Stimulated activated CD8-positive, alpha-beta memory T cell treated with anti-CD3 and anti-CD28 coated beads, Interleukin-4, amount 100 ng/mL, for 4 hours (primary cell): ENCODE results near the gene ASS1.

Experiments used
- DNase-seq, 2 donors: peaks; one replicate each; pipeline ENCODE4 v3.0.0-alpha.2; 2020; ENCODE audit warnings: low read depth in 2 of 2, low spot score in 1 of 2

Gene ASS1

DNA sequence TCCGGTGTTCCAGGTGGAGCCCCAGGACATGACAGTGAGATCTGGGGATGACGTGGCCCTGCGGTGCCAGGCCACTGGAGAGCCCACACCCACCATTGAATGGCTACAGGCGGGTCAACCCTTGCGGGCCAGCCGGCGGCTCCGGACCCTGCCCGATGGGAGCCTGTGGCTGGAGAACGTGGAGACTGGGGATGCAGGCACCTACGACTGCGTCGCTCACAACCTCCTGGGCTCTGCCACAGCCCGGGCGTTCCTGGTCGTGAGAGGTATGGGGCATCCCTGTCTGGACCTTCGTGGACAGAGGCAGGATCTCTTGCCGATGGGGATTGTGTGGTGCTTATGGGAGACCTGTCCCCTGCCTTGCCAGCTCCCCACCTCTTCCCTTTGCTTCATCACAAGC is 26.0 kb upstream of the ASS1 start:
- DNase-seq: no peak

DNA sequence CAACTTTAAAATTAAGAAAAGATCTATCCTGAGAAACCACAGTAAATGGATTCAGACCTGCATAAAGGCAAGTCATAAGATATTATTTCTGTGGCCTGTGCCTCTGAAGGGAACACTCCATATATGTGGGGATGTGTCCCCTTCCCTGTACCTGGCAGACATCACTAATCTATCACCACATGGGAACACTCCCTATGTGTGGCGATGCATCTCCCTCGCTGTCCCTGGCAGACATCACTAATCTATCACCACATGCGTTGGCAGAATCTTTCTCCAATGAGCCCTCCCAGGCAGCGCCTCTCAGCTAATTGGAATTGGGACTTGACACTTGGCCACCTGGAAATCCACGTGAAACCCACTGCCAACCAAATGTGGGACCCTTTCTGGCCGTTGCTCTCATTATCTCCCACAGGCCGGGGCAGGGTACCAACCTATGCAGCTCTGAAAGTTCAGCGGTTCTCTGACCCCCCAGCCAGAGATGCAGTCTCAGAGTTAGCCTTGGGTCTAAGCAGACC is 25.2 kb upstream of the ASS1 start:
- DNase-seq: no peak

DNA sequence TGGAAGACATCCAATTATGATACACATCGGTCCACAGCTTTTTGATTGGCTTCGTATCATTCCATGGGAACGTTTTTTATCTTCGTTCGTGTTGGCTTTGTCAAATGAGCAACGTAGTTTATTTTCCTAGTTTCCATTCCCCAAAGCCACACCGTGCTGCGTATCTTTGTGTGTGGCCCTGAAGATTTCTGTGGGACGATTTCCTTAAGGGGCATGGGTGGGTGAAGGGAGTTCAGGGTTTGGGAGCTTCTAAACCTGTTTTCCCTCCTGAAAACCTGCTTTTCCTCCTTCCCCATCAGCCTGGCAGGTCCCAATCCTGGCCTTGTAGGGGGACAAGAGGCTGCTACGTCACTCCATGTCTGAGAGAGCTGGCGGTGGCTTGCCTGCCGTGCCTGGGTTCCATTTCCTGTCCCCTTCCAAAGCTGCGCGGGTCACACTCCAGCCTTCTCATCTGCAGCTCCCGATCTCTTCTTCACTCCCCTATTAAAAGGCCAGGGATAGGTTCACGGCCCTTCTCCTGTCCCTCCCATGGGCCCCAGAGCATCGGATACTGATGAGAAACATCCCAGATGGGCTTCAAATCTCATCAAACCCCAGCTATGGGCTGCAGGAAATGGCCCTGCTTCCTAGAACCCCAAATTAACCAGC is 23.5 kb upstream of the ASS1 start:
- DNase-seq: no peak

DNA sequence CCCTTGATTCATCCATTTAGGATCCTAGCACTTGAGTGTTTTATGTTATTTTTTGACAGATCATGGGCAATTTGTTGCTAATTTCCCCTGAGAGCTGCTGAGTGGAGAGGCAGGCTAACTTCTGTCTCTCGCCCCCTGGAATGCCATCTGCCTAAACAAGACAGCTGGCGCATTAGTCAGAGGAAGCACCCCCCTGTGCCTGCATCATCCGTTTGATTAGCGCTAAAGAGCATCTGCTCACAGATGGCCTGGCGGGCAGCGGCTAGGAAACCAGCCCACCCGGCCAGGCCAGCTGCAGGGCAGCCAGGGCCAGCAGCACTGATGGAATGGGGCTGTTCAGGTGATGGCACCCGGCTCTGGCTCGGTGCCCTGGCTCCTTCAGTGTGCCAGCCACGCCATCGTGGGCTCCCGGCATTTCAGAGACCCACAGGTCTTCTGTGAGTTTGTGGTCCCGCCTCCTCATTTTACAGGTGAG is 22.9 kb upstream of the ASS1 start:
- DNase-seq: no peak

DNA sequence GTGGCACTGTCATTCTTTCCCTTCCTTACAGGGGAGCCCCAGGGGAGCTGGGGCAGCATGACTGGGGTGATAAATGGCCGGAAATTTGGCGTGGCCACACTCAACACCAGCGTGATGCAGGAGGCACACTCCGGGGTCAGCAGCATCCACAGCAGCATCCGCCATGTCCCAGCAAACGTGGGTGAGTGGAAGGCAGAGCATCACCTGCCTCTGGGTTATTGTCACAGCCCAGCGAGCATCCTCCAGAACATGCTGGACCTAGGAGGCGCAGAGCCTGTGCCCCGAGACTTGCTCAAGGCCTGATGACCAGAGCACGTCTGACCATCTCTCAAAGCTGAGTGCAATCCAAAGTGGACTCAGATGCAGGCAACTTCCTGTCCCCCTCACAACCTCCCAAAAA is 22.2 kb upstream of the ASS1 start:
- no peak for DNase-seq

DNA sequence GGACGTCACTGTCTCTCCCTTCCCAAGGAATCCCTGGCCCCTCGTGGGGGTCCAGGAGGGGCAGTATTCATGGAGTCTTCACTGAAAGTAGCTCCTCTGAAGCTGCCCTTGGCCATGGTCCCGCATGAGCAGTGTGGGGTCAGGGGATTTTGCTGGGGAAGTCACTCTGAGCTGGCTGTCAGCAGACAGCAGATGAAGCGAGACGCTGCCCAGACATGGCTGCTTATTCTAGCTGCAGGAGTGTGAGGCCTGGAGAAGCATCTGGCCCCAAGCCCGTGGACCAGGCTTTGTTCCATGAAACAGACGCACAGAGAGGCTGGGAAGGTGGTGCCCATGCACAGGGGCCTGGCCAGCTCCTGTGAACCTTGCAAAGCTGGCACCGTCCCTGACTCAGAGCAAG is 21.5 kb upstream of the ASS1 start:
- DNase-seq: no peak

DNA sequence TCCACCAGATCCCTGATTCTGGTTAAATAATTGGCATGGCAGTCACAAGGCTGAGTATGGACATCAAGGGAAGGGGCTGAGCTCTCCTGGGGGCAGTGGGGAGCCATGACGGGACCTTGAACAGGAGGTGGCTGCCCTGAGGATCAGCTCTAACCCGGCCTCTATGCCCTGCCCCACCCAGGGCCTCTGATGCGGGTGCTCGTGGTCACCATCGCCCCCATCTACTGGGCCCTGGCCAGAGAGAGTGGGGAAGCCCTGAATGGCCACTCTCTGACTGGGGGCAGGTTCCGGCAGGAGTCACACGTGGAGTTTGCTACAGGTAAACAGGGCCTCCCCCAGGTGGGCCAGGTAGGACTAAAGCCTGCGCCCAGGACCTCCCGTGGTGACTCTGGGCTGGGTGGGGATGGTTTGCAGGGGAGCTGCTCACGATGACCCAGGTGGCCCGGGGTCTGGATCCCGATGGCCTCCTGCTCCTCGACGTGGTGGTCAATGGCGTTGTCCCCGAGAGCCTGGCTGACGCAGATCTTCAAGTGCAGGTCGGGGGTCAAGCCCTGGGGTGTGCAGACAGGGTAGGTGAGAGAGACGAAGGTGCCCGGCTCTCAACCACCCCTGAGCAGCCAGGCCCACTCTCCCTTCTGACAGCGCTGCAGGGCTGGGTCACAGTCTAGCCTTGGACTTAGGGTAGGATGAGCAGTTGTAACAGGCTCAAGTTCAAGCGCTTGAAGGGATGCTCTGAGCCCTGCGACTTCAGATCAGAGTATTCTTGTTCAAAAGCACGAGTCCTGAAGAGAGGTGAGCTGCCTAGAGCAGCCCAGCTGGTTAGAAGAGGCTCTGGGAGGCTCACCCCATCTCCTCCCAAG is 19.9 kb upstream of the ASS1 start:
- no peak for DNase-seq

DNA sequence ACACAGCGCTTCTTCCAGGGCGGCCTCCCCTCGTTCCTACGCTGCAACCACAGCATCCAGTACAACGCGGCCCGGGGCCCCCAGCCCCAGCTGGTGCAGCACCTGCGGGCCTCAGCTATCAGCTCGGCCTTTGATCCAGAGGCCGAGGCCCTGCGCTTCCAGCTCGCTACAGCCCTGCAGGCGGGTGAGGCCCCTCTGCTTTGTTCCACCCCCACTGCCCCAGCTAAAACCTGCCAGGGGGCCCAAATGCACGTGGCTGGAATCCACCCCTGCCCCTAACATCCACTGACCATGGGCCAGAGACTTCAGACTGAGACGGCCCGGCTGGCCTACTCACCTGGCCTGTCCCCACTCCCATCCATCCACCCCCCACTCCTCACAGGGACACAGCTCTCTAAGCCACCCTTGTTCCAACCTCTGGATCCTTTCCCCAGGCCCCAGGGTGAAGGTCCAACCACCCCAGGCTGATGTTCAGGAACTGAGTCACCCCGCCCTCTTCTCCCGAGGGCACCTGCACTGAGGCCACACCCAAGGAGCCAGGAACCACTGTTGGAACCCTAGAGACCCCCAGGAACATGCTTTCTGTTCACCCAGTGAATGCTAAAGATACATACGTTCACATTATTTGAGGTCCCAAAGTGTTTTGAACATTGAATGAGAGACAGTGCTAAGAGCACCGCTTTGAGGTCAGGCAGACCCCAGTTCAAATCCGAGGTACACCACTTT is 18.9 kb upstream of the ASS1 start:
- DNase-seq: no peak

DNA sequence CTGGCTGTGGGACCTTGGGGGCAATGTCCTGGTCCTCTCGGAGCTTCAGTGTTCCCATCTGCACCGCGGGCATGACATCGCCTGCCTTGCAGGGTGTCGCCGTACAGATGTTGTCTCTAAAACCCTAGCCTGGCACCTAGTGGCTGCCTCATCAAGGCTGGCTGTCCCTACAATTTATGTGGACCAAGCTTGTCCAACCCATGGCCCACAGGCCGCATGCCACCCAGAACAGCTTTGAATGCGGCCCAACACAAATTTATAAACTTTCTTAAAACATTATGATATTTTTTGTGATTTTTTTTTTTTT is 18.3 kb upstream of the ASS1 start:
- DNase-seq: no peak

DNA sequence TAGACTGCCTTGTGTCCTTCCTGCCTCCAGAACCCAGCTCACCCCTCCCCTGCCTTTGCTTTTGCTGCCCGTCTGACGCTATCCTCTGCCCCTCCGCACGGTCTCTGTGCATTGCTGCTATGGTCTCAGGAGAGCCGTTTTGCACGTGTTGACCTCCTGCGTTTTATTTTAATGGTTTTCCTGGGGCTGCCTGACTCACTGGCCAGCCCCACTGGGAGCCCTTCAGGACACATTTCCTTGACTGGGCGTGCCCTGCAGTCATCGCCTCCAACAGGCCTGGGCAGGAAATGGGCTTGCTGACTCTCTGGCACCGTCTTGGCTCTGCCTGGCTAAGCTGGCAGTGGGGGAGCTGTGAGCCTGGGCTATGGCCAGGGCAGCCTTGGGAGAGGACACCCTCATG is 17.9 kb upstream of the ASS1 start:
- no peak for DNase-seq

DNA sequence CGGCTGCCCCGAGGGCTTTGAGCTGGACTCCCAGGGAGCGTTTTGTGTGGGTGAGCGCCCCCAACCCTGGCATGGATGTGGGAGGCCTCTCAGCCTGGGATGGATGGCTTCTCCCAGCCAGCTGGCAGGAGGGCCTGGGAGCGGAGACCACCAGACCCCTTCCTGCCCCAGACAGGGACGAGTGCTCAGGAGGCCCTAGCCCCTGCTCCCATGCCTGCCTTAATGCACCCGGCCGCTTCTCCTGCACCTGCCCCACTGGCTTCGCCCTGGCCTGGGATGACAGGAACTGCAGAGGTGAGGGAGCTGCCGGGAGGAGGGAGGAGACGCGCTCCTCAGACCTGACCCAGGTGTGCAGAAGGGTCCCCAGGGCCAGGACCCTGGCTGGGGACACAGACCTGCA is 17.4 kb upstream of the ASS1 start:
- DNase-seq: no peak

DNA sequence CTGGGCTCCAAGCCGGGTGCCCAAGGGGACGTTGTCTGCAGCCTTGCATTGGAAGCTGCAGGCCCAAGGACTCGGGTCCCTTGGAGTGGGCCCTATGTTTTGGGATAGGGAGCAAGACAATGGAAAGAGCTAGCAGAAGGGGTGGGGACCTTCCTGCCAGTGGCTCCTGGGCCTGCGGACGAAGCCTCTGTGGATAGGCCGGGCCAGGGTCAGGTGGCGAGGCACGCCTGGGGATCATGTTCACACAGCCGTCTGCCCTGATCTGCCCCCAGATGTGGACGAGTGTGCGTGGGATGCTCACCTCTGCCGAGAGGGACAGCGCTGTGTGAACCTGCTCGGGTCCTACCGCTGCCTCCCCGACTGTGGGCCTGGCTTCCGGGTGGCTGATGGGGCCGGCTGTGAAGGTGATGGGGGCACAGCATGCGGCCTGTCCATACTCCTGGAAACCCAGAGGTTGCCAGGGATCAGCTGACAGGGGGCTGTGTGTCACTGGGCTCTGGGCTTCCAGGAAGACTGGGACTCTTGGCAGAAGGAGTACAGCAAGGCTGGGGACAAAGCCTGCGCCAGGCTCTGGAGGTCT is 16.6 kb upstream of the ASS1 start:
- DNase-seq: no peak

DNA sequence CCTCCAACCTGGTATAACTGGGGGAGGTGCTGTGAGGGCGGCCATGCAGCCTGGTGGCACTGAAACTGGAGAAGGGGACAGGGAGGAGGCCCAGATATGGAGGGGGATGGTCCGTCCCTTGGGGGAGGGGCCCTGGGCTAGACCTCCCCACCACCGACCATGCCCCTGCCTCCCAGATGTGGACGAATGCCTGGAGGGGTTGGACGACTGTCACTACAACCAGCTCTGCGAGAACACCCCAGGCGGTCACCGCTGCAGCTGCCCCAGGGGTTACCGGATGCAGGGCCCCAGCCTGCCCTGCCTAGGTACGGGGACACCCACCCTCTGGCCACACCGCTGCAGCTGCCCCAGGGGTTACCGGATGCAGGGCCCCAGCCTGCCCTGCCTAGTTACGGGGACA is 15.4 kb upstream of the ASS1 start:
- no peak for DNase-seq

DNA sequence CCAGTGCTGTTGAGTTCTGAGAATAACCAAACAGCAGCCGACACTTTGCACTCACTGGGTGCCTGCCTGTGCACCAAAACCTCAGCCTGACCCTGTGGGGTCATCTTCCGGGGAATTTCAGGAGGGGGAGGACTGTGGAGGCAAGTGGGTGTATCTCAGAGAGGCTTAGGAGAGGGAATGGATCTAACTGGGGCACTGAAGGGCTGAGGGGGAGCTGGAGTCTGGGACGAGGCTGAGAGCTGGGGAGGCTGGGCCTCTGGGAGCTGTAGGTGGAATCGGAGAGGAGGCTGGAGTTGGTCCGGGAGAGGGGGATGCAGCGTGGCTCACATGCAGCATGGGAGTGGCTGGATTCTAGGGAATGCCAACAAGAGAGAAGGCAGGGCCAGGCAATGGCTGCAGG is 14.9 kb upstream of the ASS1 start:
- DNase-seq: no peak

DNA sequence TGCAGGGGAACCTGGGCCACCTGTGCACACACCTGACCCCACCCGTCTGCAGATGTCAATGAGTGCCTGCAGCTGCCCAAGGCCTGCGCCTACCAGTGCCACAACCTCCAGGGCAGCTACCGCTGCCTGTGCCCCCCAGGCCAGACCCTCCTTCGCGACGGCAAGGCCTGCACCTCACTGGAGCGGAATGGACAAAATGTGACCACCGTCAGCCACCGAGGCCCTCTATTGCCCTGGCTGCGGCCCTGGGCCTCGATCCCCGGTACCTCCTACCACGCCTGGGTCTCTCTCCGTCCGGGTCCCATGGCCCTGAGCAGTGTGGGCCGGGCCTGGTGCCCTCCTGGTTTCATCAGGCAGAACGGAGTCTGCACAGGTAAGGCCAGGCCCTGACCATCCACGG is 14.5 kb upstream of the ASS1 start:
- no peak for DNase-seq

DNA sequence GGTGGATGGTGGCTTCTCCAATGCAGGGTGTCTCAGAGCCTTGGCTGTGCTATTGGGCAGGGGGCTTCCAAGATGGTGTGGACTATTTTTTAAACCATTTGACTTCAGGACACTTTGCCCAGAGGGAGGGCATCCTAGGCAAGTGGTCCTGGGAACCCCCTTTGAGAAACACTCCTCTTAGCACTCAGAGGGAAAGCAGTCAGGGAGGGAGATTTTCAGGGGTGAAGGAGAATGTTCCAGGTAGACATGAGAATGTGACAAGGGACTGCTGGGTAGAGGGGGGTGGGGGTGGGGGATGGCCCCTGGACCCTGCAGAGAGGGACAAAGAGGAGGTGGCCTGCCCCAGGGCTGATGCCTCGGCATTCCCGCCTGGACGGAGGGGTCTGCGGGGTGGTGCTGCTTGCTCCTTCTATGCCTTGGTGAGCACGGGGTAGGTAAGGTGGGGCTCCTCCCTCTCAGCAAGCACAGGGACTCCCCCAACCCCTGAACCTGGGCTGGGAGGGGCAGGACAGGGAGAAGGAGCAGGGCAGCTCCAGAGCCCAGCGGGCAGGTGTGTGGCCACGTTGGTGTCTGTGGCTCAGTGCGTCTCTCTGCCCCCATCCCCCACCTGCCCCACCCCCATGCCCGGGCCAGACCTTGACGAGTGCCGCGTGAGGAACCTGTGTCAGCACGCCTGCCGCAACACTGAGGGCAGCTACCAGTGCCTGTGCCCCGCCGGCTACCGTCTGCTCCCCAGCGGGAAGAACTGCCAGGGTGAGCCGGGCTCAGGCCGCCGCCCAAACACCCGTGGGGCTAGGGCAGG is 13.8 kb upstream of the ASS1 start:
- DNase-seq: no peak

DNA sequence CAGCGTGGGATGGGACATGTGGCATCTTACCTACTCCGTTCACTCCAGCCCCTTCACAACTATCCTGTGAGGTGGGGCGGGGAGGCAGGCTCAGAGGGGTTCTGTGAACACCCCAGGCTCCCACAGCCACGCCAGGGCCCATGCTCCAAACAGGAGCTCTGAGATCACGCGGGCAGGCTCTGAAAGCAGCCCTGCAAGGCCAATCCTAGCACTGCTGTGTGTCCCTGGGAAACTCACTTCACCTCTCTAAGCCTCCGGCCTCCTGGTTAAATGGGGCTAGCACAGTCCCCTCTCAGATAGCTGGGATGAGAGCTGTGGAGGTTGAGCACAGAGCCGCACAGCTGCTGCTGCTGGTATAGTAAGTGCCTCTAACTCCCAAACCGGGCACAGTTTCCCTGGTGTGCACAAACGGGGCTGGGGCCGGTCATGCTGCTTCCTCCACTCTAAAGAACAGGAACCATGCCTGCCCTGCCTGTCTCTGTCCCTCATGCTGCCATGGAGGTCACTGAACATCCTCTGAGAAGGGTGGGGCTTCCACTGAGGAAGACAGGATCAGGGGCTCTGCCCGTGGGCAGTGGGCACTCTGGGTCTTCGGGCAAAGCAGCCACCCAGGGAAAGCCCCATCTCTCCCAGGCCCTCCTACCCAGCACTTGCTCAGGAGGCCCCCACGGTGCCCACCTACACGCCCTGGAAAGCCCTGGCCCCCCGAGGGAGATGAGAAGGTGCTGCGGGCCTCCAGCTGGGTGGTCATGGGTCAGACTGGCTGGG is 13.0 kb upstream of the ASS1 start:
- no peak for DNase-seq

DNA sequence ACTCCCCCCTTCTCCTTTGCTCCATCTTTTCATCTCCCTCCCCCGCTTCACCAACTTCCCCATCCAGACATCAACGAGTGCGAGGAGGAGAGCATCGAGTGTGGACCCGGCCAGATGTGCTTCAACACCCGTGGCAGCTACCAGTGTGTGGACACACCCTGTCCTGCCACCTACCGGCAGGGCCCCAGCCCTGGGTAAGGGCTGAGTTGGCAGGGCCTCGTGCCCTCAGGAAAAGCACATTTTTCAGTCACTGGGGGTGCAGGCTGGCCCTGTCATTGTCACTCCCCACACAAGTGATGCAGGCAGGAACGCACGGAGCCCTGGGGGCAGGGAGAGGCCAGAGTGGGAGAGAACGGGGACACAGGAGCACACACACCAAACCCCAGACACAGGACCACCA is 12.4 kb upstream of the ASS1 start:
- no peak for DNase-seq

DNA sequence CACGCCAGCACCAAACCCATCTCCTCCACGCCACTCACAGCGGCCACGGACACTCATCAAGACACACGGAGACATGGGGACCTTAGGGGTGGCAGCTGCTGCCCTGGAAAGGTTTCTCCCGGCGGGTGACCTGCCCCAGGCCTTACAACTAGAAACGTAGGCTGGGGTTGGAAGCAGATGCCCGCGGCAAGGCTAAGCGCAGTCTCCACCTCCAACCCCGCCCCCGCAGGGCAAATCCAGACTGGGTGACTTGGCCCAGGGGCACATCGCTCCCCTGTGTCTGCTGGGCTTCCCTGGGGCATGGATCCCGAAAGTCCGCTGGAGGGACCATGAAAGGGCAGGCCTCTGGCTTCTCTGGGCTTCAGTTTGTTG is 12.0 kb upstream of the ASS1 start:
- DNase-seq: no peak
